Natural killer cell treated with Interleukin-12 subunit alpha and Interleukin-12 subunit beta and Interleukin-15 and Interleukin-18, amount 100 ng/mL, for 72 hours (primary cell): ENCODE data around the gene PTPRN2. TPM values are rescaled to one million over a fixed set of nuclear protein-coding genes. Genes with fewer than 3 reads are reported as not detected.

ENCODE experiments used
- ATAC-seq, 2 donors: fragments of 150-1000 bp; cut with Tn5 transposase in 1 of 2; sonication (Bioruptor Pico), chemical (Tn5 transposase) in 1 of 2; 2 replicates each; pipeline ENCODE4 v1.10.0; 2021
- DNase-seq: peaks from one replicate; pipeline ENCODE4 v3.0.0; 2022; ENCODE audit warnings: low spot score
- H3K27ac Mint-ChIP-seq, 2 donors: 1 replicate in 1 of 2; 2 replicates in 1 of 2; pipeline ENCODE4 v1.8.0; 2022; ENCODE audit warnings: mixed read lengths in 2 of 2, mild to moderate bottlenecking in 1 of 2, moderate library complexity in 1 of 2
- H3K27me3 Mint-ChIP-seq, 2 donors: 1 replicate in 1 of 2; 2 replicates in 1 of 2; pipeline ENCODE4 v1.8.0; 2022; ENCODE audit warnings: mixed read lengths in 2 of 2
- H3K36me3 Mint-ChIP-seq: one replicate; pipeline ENCODE4 v1.8.0; 2022; ENCODE audit warnings: mixed read lengths
- H3K4me1 Mint-ChIP-seq, 2 donors: 1 replicate in 1 of 2; 2 replicates in 1 of 2; pipeline ENCODE4 v1.8.0; 2022; ENCODE audit warnings: low read depth in 2 of 2, mixed read lengths in 2 of 2, mild to moderate bottlenecking in 1 of 2
- H3K4me3 Mint-ChIP-seq: one replicate; pipeline ENCODE4 v1.8.0; 2022; ENCODE audit warnings: mixed read lengths
- H3K9me3 Mint-ChIP-seq: 2 replicates; pipeline ENCODE4 v1.8.0; 2022; ENCODE audit warnings: mixed read lengths
- total RNA-seq, 2 donors: library from RNA; stranded (reverse); gene quantifications; one replicate each; pipeline ENCODE4 v1.2.3, GENCODE V29; 2022

The PTPRN2 gene
- total RNA-seq, 2 donors from 2014 or later: 0.17 to 0.74 TPM

GRCh38 chr7:157929671-157930070 is 658.0 kb downstream of the PTPRN2 start:
- Mint-ChIP-seq H3K36me3 (peaks cover 11% of the 10 kb centered on the region), H3K27me3 (no peaks in the 10 kb centered on the region), H3K4me1 (peaks cover 19% of the 10 kb centered on the region in 2 donors), H3K4me3 (no peak overlapping the region), H3K27ac (no peak overlapping the region), H3K9me3 (peaks cover 12% of the 10 kb centered on the region)
- DNase-seq (no peak), ATAC-seq (no peak)

- Mint-ChIP-seq H3K4me3 (no peak overlapping the region), H3K27ac (no peak overlapping the region), H3K27me3 (no peaks in the 10 kb centered on the region), H3K36me3 (peaks cover 11% of the 10 kb centered on the region), H3K9me3 (peaks cover 12% of the 10 kb centered on the region), H3K4me1 (peaks cover 19% of the 10 kb centered on the region in 2 donors)
- DNase-seq: no peak
- ATAC-seq: no peak
Observed at GRCh38 chr7:157928808-157929425, 658.7 kb downstream of the PTPRN2 start.

GRCh38 chr7:157928171-157928794 is 659.3 kb downstream of the PTPRN2 start:
- peaks cover 11% of the 10 kb centered on the region for H3K36me3 Mint-ChIP-seq

GRCh38 chr7:157927313-157927925 is 660.2 kb downstream of the PTPRN2 start:
- Mint-ChIP-seq H3K4me1 (peaks cover 14% of the 10 kb centered on the region in 2 donors), H3K27ac (no peak overlapping the region)
- no peak for ATAC-seq

More at GRCh38 chr7:157928171-157928794, 659.3 kb downstream of the PTPRN2 start:
- DNase-seq (no peak), ATAC-seq (no peak)
- Mint-ChIP-seq H3K9me3 (peaks cover 12% of the 10 kb centered on the region), H3K27me3 (no peaks in the 10 kb centered on the region), H3K4me3 (no peak overlapping the region), H3K4me1 (peaks cover 19% of the 10 kb centered on the region in 2 donors), H3K27ac (no peak overlapping the region)

GRCh38 chr7:157926521-157927150 is 661.0 kb downstream of the PTPRN2 start:
- ATAC-seq (no peak), DNase-seq (no peak)
- Mint-ChIP-seq H3K4me3 (no peak overlapping the region), H3K4me1 (peaks cover 10 to 11% of the 10 kb centered on the region in 2 donors), H3K36me3 (no peaks in the 10 kb centered on the region), H3K9me3 (peaks cover 4% of the 10 kb centered on the region), H3K27me3 (no peaks in the 10 kb centered on the region), H3K27ac (peak overlapping the region; percentile 8 to 46)

More at GRCh38 chr7:157927313-157927925, 660.2 kb downstream of the PTPRN2 start:
- Mint-ChIP-seq H3K36me3 (peaks cover 4% of the 10 kb centered on the region), H3K27me3 (no peaks in the 10 kb centered on the region), H3K4me3 (no peak overlapping the region), H3K9me3 (peaks cover 8% of the 10 kb centered on the region)
- DNase-seq: no peak

- H3K4me3 Mint-ChIP-seq: no peak overlapping the region
- no peak for DNase-seq
- H3K4me1 Mint-ChIP-seq: peaks cover 10 to 11% of the 10 kb centered on the region in 2 donors
Observed at GRCh38 chr7:157926107-157926506, 661.5 kb downstream of the PTPRN2 start.

GRCh38 chr7:157925383-157925875 is 662.2 kb downstream of the PTPRN2 start:
- H3K4me3 Mint-ChIP-seq: no peak overlapping the region
- DNase-seq (no peak), ATAC-seq (no peak)
- H3K9me3 Mint-ChIP-seq: peaks cover 4% of the 10 kb centered on the region
- H3K36me3 Mint-ChIP-seq: no peaks in the 10 kb centered on the region
- no peaks in the 10 kb centered on the region for H3K27me3 Mint-ChIP-seq
- peaks cover 10 to 11% of the 10 kb centered on the region in 2 donors for H3K4me1 Mint-ChIP-seq
- H3K27ac Mint-ChIP-seq: peak overlapping the region in 1 of 2 donors; percentile 8

More at GRCh38 chr7:157926107-157926506, 661.5 kb downstream of the PTPRN2 start:
- Mint-ChIP-seq H3K27me3 (no peaks in the 10 kb centered on the region), H3K36me3 (no peaks in the 10 kb centered on the region), H3K9me3 (peaks cover 4% of the 10 kb centered on the region), H3K27ac (peak overlapping the region; percentile 8 to 46)
- peak in 1 of 2 donors; percentile 33 for ATAC-seq

- no peak for ATAC-seq
- Mint-ChIP-seq H3K9me3 (peaks cover 4% of the 10 kb centered on the region), H3K27ac (no peak overlapping the region), H3K4me3 (no peak overlapping the region), H3K36me3 (no peaks in the 10 kb centered on the region), H3K27me3 (no peaks in the 10 kb centered on the region), H3K4me1 (peaks cover 10 to 11% of the 10 kb centered on the region in 2 donors)
- DNase-seq: no peak
Observed at GRCh38 chr7:157923903-157924630, 663.6 kb downstream of the PTPRN2 start.

GRCh38 chr7:157922576-157922975 is 665.0 kb downstream of the PTPRN2 start:
- peaks cover 0 to 7% of the 10 kb centered on the region in 2 donors for H3K27me3 Mint-ChIP-seq
- no peak for ATAC-seq

GRCh38 chr7:157918326-157919080 is 669.1 kb downstream of the PTPRN2 start:
- Mint-ChIP-seq H3K27me3 (peaks cover 0 to 7% of the 10 kb centered on the region in 2 donors), H3K4me1 (no peaks in the 10 kb centered on the region), H3K9me3 (no peaks in the 10 kb centered on the region), H3K27ac (no peak overlapping the region), H3K36me3 (no peaks in the 10 kb centered on the region), H3K4me3 (no peak overlapping the region)
- DNase-seq (no peak), ATAC-seq (no peak)

More at GRCh38 chr7:157922576-157922975, 665.0 kb downstream of the PTPRN2 start:
- DNase-seq: no peak
- Mint-ChIP-seq H3K9me3 (peaks cover 4% of the 10 kb centered on the region), H3K36me3 (no peaks in the 10 kb centered on the region), H3K27ac (no peak overlapping the region), H3K4me3 (no peak overlapping the region), H3K4me1 (peaks cover 8 to 10% of the 10 kb centered on the region in 2 donors)

- Mint-ChIP-seq H3K36me3 (no peaks in the 10 kb centered on the region), H3K27me3 (peaks cover 3 to 7% of the 10 kb centered on the region in 2 donors), H3K4me3 (no peak overlapping the region), H3K9me3 (no peaks in the 10 kb centered on the region), H3K4me1 (no peaks in the 10 kb centered on the region), H3K27ac (no peak overlapping the region)
- ATAC-seq: no peak
- DNase-seq: no peak
Observed at GRCh38 chr7:157916946-157917640, 670.5 kb downstream of the PTPRN2 start.

- no peak overlapping the region for H3K27ac Mint-ChIP-seq
- H3K4me3 Mint-ChIP-seq: no peak overlapping the region
- H3K36me3 Mint-ChIP-seq: no peaks in the 10 kb centered on the region
- no peaks in the 10 kb centered on the region for H3K4me1 Mint-ChIP-seq
- no peak for DNase-seq
- H3K27me3 Mint-ChIP-seq: peaks cover 0 to 3% of the 10 kb centered on the region in 2 donors
- H3K9me3 Mint-ChIP-seq: no peaks in the 10 kb centered on the region
- ATAC-seq: peak in 1 of 2 donors; percentile 6
Observed at GRCh38 chr7:157910446-157910845, 677.2 kb downstream of the PTPRN2 start.
